Body of pancreas (tissue), 4 donors: ENCODE results near the gene SLC66A1.

Experiments
- POLR2A ChIP-seq, 3 donors: fragments of 450-650 bp; IDR thresholded peaks; one replicate each; pipeline ENCODE4 v1.6.1; 2016; ENCODE audit warnings: antibody characterized with exemption in 3 of 3, mild to moderate bottlenecking in 2 of 3
- TF ChIP-seq, protein P1 (sequence below), 7 experiments: fragments of 450-650 bp in 4 of 7; fragments of 200-600 bp in 3 of 7; sonication (generic) in 3 of 7; IDR thresholded peaks; one replicate each; pipeline ENCODE4 v1.5.1; 2016 to 2019; ENCODE audit warnings: antibody characterized with exemption in 7 of 7

DNA sequence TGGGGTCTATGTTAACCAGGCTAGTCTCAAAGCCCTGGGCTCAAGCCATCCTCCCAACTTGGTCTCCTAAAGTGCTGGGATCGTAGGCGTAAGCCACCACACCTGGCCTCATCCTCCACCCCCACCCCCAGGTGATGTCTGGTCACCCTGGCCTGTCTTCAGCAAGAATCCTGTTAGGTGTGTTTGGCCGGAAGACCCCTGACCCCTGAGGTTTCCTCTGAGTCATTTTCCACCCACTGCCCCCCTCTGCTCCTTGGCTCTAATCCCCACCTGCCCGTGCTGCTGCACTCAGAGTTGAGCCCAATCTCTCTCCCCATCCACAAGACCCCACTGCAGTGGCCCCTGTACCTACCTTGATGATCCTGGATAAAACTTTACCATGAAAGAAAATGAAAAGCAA, 25.2 kb downstream of the SLC66A1 start:
- TF ChIP-seq, protein P1, sequence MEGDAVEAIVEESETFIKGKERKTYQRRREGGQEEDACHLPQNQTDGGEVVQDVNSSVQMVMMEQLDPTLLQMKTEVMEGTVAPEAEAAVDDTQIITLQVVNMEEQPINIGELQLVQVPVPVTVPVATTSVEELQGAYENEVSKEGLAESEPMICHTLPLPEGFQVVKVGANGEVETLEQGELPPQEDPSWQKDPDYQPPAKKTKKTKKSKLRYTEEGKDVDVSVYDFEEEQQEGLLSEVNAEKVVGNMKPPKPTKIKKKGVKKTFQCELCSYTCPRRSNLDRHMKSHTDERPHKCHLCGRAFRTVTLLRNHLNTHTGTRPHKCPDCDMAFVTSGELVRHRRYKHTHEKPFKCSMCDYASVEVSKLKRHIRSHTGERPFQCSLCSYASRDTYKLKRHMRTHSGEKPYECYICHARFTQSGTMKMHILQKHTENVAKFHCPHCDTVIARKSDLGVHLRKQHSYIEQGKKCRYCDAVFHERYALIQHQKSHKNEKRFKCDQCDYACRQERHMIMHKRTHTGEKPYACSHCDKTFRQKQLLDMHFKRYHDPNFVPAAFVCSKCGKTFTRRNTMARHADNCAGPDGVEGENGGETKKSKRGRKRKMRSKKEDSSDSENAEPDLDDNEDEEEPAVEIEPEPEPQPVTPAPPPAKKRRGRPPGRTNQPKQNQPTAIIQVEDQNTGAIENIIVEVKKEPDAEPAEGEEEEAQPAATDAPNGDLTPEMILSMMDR (IDR thresholded peaks at IDR 0.05) = no peak
- no peak for TF ChIP-seq POLR2A (IDR thresholded peaks at IDR 0.05)
